Large intestine (tissue), 3 donors: ENCODE measurements around the gene SP4. TPM values are rescaled to one million over a fixed set of nuclear protein-coding genes. Genes with fewer than 3 reads are reported as not detected.

Experiments
- DNase-seq, 2 donors: peaks; one replicate each; pipeline versions ENCODE4 v3.0.0 to v3.0.0-alpha.2; 2013
- H3K27ac ChIP-seq: one replicate; pipeline ENCODE4 v1.5.1; 2013; ENCODE audit warnings: low read length
- H3K27me3 ChIP-seq: 2 replicates; pipeline ENCODE4 v1.6.1; 2013; ENCODE audit warnings: low read length; ENCODE audit not compliant: control insufficient read depth, insufficient read depth
- H3K36me3 ChIP-seq: 2 replicates; pipeline ENCODE4 v1.6.1; 2013; ENCODE audit warnings: low read length; ENCODE audit not compliant: control insufficient read depth, insufficient read depth
- H3K4me1 ChIP-seq: one replicate; pipeline ENCODE4 v1.6.1; 2013; ENCODE audit warnings: low read length; ENCODE audit not compliant: control insufficient read depth, insufficient read depth
- H3K4me3 ChIP-seq: one replicate; pipeline ENCODE4 v1.5.1; 2013; ENCODE audit warnings: low read length
- H3K9me3 ChIP-seq: one replicate; pipeline ENCODE4 v1.6.1; 2013; ENCODE audit warnings: mild to moderate bottlenecking, low read depth, low read length, moderate library complexity; ENCODE audit not compliant: control insufficient read depth
- WGBS: methylation state at CpG from one replicate; pipeline ENCODE4 v1.1.5; 2013; ENCODE audit warnings: low lambda C conversion rate; ENCODE audit not compliant: insufficient coverage; 5-methylcytosine and 5-hydroxymethylcytosine counted together
- polyA plus RNA-seq: library from polyadenylated mRNA; unstranded; fragments of 120-200 nt; gene quantifications from one replicate; pipeline ENCODE4 v1.2.1, GENCODE V29; 2013

The SP4 gene
- polyA plus RNA-seq, 1 donor: 5.0 TPM

DNA sequence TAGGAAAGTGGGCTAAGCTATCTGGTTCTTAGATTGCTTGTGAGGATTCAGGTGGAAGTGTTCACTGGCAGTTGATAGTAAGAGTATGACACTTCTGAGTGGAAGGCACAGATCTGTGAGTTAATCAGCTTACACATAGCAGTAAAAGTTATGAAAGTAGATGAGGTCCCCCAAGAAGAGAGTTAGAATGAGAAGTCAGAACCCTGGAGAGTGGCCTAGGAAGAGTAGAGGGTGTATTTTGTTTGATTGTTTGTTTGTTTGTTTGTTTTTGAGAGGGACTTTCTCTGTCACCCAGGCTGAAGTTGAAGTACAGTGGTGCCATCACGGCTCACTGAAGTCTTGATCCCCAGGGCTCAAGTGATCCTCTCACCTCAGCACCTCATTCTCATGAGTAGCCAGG lies 44.1 kb downstream of the SP4 start:
- H3K4me3 ChIP-seq: no peak overlapping the region
- DNase-seq: no peak
- H3K9me3 ChIP-seq: no peaks in the 10 kb centered on the region
- H3K4me1 ChIP-seq: no peaks in the 10 kb centered on the region
- no CpG with 5 or more reads among the region's 1 CpG for WGBS
- H3K27ac ChIP-seq: no peak overlapping the region
- no peaks in the 10 kb centered on the region for H3K27me3 ChIP-seq
- H3K36me3 ChIP-seq: no peaks in the 10 kb centered on the region

GRCh38 chr7:21476429-21476828 lies 48.5 kb downstream of the SP4 start:
- Histone ChIP-seq H3K4me3 (no peak overlapping the region), H3K27ac (no peak overlapping the region), H3K4me1 (no peaks in the 10 kb centered on the region), H3K36me3 (no peaks in the 10 kb centered on the region), H3K9me3 (no peaks in the 10 kb centered on the region), H3K27me3 (no peaks in the 10 kb centered on the region)
- WGBS: 57% methylated on average over 1 of the region's 2 CpGs
- DNase-seq: no peak

DNA sequence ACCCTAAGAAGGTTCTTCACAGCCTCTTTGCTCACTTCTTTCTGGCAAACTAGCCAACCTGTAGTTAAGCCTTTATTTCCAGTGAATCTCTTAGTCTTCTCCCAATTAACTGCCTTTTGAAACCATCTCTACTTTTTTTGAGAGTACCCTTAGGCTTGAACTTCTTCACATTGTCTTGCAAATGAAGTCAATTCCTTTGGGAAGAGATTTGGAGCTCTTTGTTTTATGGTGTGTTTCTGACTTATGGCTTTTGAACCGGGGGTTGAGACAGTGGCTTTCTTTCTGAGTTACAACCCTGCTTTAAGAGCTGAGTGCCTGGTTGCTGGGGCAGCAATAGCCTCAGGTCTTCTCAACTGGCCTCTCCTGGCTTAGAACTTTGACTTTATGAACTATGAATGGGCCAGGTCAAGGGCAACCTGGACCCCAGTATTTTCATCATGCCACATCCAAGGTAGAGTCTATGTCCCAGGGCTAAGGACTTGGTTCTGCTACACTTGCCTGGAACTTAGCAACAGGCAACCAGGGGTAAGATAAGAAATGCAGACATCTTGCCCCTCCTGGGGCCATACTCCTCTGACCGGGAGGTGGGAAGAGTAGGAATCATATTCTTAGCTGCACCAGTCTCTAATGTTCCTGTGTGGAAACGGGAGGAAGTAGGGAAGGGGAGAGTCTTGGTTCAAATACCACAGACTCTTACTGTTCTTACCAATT lies 53.0 kb downstream of the SP4 start:
- Histone ChIP-seq H3K27ac (no peak overlapping the region), H3K36me3 (no peaks in the 10 kb centered on the region), H3K27me3 (no peaks in the 10 kb centered on the region), H3K4me3 (no peak overlapping the region), H3K4me1 (no peaks in the 10 kb centered on the region), H3K9me3 (no peaks in the 10 kb centered on the region)
- no CpG with 5 or more reads among the region's 3 CpGs for WGBS
- no peak for DNase-seq

GRCh38 chr7:21486511-21486910 lies 58.6 kb downstream of the SP4 start:
- no peaks in the 10 kb centered on the region for H3K27me3 ChIP-seq
- no peaks in the 10 kb centered on the region for H3K9me3 ChIP-seq
- H3K36me3 ChIP-seq: no peaks in the 10 kb centered on the region
- H3K27ac ChIP-seq: no peak overlapping the region
- no peak overlapping the region for H3K4me3 ChIP-seq
- WGBS: no CpG with 5 or more reads among the region's 2 CpGs
- no peak for DNase-seq
- H3K4me1 ChIP-seq: no peaks in the 10 kb centered on the region

GRCh38 chr7:21495731-21496130 lies 67.8 kb downstream of the SP4 start:
- H3K27me3 ChIP-seq: no peaks in the 10 kb centered on the region
- H3K4me1 ChIP-seq: no peaks in the 10 kb centered on the region
- DNase-seq: no peak
- H3K27ac ChIP-seq: no peak overlapping the region
- H3K4me3 ChIP-seq: no peak overlapping the region
- H3K36me3 ChIP-seq: no peaks in the 10 kb centered on the region
- peaks cover 6% of the 10 kb centered on the region for H3K9me3 ChIP-seq

- DNase-seq: no peak
- Histone ChIP-seq H3K4me1 (no peaks in the 10 kb centered on the region), H3K4me3 (no peak overlapping the region), H3K27ac (no peak overlapping the region), H3K27me3 (no peaks in the 10 kb centered on the region), H3K9me3 (peaks cover 6% of the 10 kb centered on the region), H3K36me3 (no peaks in the 10 kb centered on the region)
Observed at GRCh38 chr7:21497072-21497471, 69.2 kb downstream of the SP4 start.

DNA sequence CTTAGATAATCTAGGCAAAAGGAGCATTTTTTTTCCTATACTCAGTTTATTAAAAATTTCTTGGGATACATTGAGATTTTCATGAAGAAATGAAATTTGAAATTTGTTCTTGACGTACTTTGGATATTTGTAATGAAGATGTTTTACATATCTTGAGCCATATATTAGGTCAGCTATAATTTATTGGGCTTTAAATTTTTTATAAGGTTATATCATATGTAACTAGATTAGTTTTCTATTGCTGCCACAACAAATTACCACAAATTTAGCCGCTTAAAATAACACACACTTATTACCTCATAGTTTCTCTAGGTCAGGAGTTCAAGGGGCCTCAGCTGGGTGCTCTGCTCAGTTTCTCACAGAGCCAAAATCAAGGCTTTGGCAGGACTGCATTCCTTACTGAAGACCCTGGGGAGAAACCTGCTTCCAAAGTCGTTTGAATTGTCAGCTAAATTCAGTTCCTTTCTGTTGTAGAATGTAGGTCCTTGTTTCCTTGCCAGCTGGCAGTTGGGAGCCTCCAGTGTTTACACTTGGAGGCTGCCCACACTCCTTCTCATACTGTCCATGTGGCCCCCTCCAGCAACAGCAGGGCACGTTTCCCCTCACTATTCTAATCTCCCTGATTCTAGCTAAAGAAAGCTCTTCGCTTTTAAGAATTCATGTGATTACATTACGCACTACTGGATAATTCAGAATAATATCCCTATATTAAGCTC lies 72.4 kb downstream of the SP4 start:
- Histone ChIP-seq H3K36me3 (no peaks in the 10 kb centered on the region), H3K4me3 (no peak overlapping the region), H3K4me1 (no peaks in the 10 kb centered on the region), H3K27ac (no peak overlapping the region), H3K27me3 (no peaks in the 10 kb centered on the region), H3K9me3 (no peaks in the 10 kb centered on the region)
- WGBS: 100% methylated on average over 2 of the region's 6 CpGs
- DNase-seq: no peak

DNA sequence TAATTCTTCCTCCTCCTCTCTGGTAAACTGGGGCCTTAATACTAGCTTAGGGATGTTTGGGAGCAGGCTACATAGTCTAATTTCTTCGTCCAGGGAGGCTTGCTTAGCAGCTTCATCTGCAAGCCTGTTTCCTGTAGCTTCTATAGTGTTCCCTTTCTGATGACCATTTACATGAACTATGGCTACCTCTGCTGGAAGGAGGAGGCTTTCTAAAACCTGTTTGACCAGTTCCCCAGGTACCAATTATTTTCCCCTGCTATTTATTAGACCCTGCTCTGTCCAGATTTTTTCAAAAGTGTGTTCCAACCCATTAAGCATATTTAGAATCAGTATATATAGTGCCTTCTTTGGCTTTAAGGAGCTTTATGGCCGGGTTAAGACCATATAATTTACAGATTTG lies 76.1 kb downstream of the SP4 start:
- WGBS: no CpG with 5 or more reads among the region's 2 CpGs

DNA sequence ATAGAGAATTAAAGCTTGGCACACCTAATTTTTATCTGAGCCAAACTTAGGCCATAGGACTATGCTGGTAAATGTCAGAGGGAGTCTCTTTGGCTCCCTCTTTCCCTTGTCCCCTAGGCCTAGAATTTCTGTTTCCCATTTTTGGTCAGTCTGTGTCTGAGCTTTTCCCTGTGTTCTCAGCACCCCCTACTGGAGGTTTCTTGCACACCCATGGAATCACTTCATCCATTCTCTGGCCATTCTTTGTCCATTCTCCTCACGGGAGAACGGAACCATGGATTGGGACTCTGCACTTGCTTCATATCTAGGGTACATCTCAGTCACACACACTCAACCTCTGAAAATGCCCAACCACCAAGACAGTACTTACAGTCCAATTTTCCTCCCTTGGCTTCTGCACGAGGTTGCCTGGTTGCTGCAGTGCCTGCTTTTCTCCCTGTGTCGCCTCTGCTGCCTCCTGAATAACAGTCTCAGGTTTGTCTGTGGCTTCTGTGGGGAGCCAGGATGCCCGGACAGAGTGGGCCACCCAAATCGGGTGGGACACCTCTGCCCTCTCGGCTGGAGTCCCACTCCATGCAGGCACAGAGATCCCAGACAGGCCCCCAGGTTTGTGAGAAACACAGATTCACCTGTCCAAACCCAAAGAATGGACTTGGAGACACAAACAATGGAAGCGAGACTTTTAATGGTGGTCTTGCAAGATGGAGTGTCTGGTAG lies 79.9 kb downstream of the SP4 start:
- Histone ChIP-seq H3K4me1 (no peaks in the 10 kb centered on the region), H3K36me3 (no peaks in the 10 kb centered on the region), H3K27ac (no peak overlapping the region), H3K27me3 (no peaks in the 10 kb centered on the region), H3K4me3 (no peak overlapping the region), H3K9me3 (no peaks in the 10 kb centered on the region)
- no peak for DNase-seq
- no CpG with 5 or more reads among the region's 8 CpGs for WGBS

More for the DNA sequence above, 76.1 kb downstream of the SP4 start:
- no peaks in the 10 kb centered on the region for H3K36me3 ChIP-seq
- H3K9me3 ChIP-seq: no peaks in the 10 kb centered on the region
- DNase-seq: no peak
- no peaks in the 10 kb centered on the region for H3K27me3 ChIP-seq
- no peaks in the 10 kb centered on the region for H3K4me1 ChIP-seq
- H3K27ac ChIP-seq: no peak overlapping the region
- no peak overlapping the region for H3K4me3 ChIP-seq

DNA sequence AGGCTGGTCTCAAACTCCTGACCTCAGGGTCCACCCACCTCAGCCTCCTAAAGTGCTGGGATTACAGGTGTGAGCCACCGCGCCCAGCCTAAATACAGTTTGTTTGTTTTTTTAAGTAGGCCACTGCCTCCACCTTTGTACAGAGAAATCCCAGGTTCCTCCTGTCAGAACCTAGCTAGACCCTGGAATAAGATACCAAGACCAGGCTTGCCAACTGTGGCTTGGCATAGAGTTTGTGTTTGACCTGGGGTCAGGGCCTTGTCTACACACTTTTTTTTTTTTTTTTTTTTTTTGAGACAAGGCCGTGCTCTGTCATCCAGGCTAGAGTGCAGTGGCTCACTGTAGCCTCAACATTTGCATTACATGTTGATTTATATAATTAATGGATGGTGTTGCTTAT lies 80.7 kb downstream of the SP4 start:
- H3K27me3 ChIP-seq: no peaks in the 10 kb centered on the region
- no CpG with 5 or more reads among the region's 3 CpGs for WGBS
- no peak overlapping the region for H3K4me3 ChIP-seq
- no peaks in the 10 kb centered on the region for H3K36me3 ChIP-seq
- DNase-seq: no peak
- H3K27ac ChIP-seq: no peak overlapping the region
- no peaks in the 10 kb centered on the region for H3K4me1 ChIP-seq
- H3K9me3 ChIP-seq: no peaks in the 10 kb centered on the region
